Epithelial cell of proximal tubule (primary cell): ENCODE results near the gene INPP4A. TPM values are rescaled to one million over a fixed set of nuclear protein-coding genes. Genes with fewer than 3 reads are reported as not detected.

Source experiments
- DNase-seq: peaks from one replicate; pipeline ENCODE4 v3.0.0-alpha.2; 2011; ENCODE audit warnings: low read depth
- H3K4me3 ChIP-seq: 2 replicates; pipeline ENCODE4 v1.5.1; 2011; ENCODE audit warnings: low read depth, mild to moderate bottlenecking, low read length
- CTCF ChIP-seq: conservative IDR thresholded peaks from 2 replicates; pipeline ENCODE4 v1.5.1; 2012; ENCODE audit warnings: low read depth, mild to moderate bottlenecking, low read length
- total RNA-seq: library from RNA; depleted of rRNA; stranded (reverse); fragments of >200 nt; gene quantifications from 2 replicates; pipeline ENCODE4 v1.2.3, GENCODE V29; 2015

INPP4A gene
- total RNA-seq, 1 donor from 2014 or later, result 12.2 TPM

- DNase-seq, result no peak
- no peak overlapping the region for H3K4me3 ChIP-seq
- TF ChIP-seq CTCF, result no peak
Measured at GRCh38 chr2:98546186-98546585, 101.5 kb downstream of the INPP4A start.

- no peak overlapping the region for H3K4me3 ChIP-seq
- no peak for TF ChIP-seq CTCF
Measured at GRCh38 chr2:98547092-98547790, 102.6 kb downstream of the INPP4A start.

GRCh38 chr2:98548920-98549818 lies 104.5 kb downstream of the INPP4A start:
- H3K4me3 ChIP-seq, result no peak overlapping the region
- DNase-seq, result no peak
- TF ChIP-seq CTCF, result no peak

More at GRCh38 chr2:98547092-98547790, 102.6 kb downstream of the INPP4A start:
- DNase-seq, result no peak

GRCh38 chr2:98550165-98550564 lies 105.5 kb downstream of the INPP4A start:
- DNase-seq, result no peak
- no peak for TF ChIP-seq CTCF
- H3K4me3 ChIP-seq, result no peak overlapping the region

- TF ChIP-seq CTCF, result no peak
Measured at GRCh38 chr2:98551316-98551715, 106.7 kb downstream of the INPP4A start.

GRCh38 chr2:98552499-98553179 lies 108.0 kb downstream of the INPP4A start:
- TF ChIP-seq CTCF, result no peak
- H3K4me3 ChIP-seq, result no peak overlapping the region
- DNase-seq, result no peak

More at GRCh38 chr2:98551316-98551715, 106.7 kb downstream of the INPP4A start:
- no peak overlapping the region for H3K4me3 ChIP-seq
- DNase-seq, result no peak
